HepG2 (cell line): ENCODE results near the gene CFAP46. TPM values are rescaled to one million over a fixed set of nuclear protein-coding genes. Genes with fewer than 3 reads are reported as not detected.
A peak's percentile ranks its signal among the peaks of the same experiment; 100 is the strongest.

Experiments
- ATAC-seq: fragments of 200-7000 bp; cut with Tn5 transposase; 3 replicates; pipeline ENCODE4 v1.9.1; 2020; ENCODE audit warnings: mild to moderate bottlenecking, moderate library complexity
- BruUV-seq: library from RNA; stranded (reverse); fragments of 400-500 nt; replicated peaks from 2 replicates; lab custom pipeline; 2021; lab: Mats Ljungman, UMichigan
- CTCF ChIA-PET: fragments of 300-600 bp; formaldehyde crosslinking; extraction: SDS; loops from one replicate; lab custom pipeline; 2021; ENCODE audit warnings: low total read pairs, inconsistent platforms, low intra/inter-chr PET ratio; lab: Yijun Ruan, JAX
- POLR2A ChIA-PET: fragments of 350-600 bp; sonication (Branson Sonifier 250); formaldehyde crosslinking; loops from one replicate; lab custom pipeline; 2020; ENCODE audit warnings: antibody characterized with exemption, inconsistent platforms; lab: Yijun Ruan, JAX
- DNase-seq: peaks from one replicate; pipeline ENCODE4 v3.0.0-alpha.2; 2015; ENCODE audit warnings: low spot score
- FAIRE-seq: peaks from 3 replicates; lab custom pipeline; 2011; peaks lifted over from hg19 to GRCh38; lab: Jason Lieb, UNC
- H2AFZ ChIP-seq: one replicate; pipeline ENCODE4 v1.6.1; 2011; ENCODE audit warnings: low read length, inconsistent platforms
- H3K27ac ChIP-seq: fragments of 300-600 bp; 3 replicates; pipeline ENCODE4 v1.8.0; 2011; ENCODE audit warnings: mixed run types, mild to moderate bottlenecking, mixed read lengths, low read length, inconsistent platforms; ENCODE audit not compliant: insufficient read depth; ENCODE audit errors: extremely low read length
- H3K27me3 ChIP-seq, 2 experiments: fragments of 200-600 bp in 1 of 2; 2 replicates in 1 of 2; 3 replicates in 1 of 2; pipeline versions ENCODE4 v1.6.0 to v1.8.0; 2011; ENCODE audit warnings: low read length in 2 of 2, mild to moderate bottlenecking in 2 of 2, moderate library complexity in 2 of 2, inconsistent platforms in 1 of 2; ENCODE audit not compliant: insufficient read depth in 2 of 2, control insufficient read depth in 1 of 2
- H3K36me3 ChIP-seq, 2 experiments: fragments of 200-600 bp in 1 of 2; replicated peaks in 1 of 2; 2 replicates in 1 of 2; 3 replicates in 1 of 2; pipeline versions ENCODE4 v1.5.1 to v1.8.0; 2011; ENCODE audit warnings: low read length in 2 of 2, inconsistent platforms in 1 of 2; ENCODE audit not compliant: insufficient read depth in 2 of 2, control insufficient read depth in 1 of 2
- H3K4me1 ChIP-seq: 2 replicates; pipeline ENCODE4 v1.5.1; 2012; ENCODE audit warnings: low read length, inconsistent platforms; ENCODE audit not compliant: insufficient read depth
- H3K4me2 ChIP-seq: 2 replicates; pipeline ENCODE4 v1.6.0; 2011; ENCODE audit warnings: low read depth, low read length, inconsistent platforms
- H3K4me3 ChIP-seq, 3 experiments: fragments of 200-600 bp in 1 of 3; sonication (generic), shearing (Covaris generic) in 1 of 3; replicated peaks in 1 of 3; 2 replicates each; pipeline ENCODE4 v1.5.1; 2011 to 2016; ENCODE audit warnings: low read length in 3 of 3, inconsistent platforms in 2 of 3, low read depth in 2 of 3, mild to moderate bottlenecking in 2 of 3, control low read depth in 1 of 3, mixed read lengths in 1 of 3; ENCODE audit not compliant: insufficient read depth in 1 of 3
- H3K79me2 ChIP-seq: one replicate; pipeline ENCODE4 v1.6.1; 2011; ENCODE audit warnings: low read length, inconsistent platforms; ENCODE audit not compliant: insufficient read depth
- H3K9ac ChIP-seq: 2 replicates; pipeline ENCODE4 v1.6.0; 2011; ENCODE audit warnings: mild to moderate bottlenecking, low read depth, low read length, inconsistent platforms; ENCODE audit not compliant: insufficient read depth
- H3K9me3 ChIP-seq: 2 replicates; pipeline ENCODE4 v1.5.1; 2012; ENCODE audit warnings: mild to moderate bottlenecking, low read length
- H4K20me1 ChIP-seq: 2 replicates; pipeline ENCODE4 v1.6.0; 2011; ENCODE audit warnings: inconsistent platforms, mild to moderate bottlenecking, low read length, moderate library complexity; ENCODE audit not compliant: insufficient read depth
- FOXO1 ChIP-seq: sonication (generic); formaldehyde crosslinking; IDR thresholded peaks from 2 replicates; pipeline ENCODE4 v1.4.0; 2020; ENCODE audit warnings: missing genetic modification reagents
- GABPA ChIP-seq, 2 experiments: IDR thresholded peaks; 2 replicates each; pipeline ENCODE4 v1.6.1; 2011 to 2016; ENCODE audit warnings: low read depth in 2 of 2, low read length in 1 of 2, missing biosample characterization in 1 of 2, missing genetic modification characterization in 1 of 2
- GABPB1 ChIP-seq: IDR thresholded peaks from 2 replicates; pipeline ENCODE4 v1.6.1; 2016; ENCODE audit warnings: mild to moderate bottlenecking, missing genetic modification reagents, moderate library complexity, missing compliant biosample characterization
- KMT2B ChIP-seq: IDR thresholded peaks from 2 replicates; pipeline ENCODE4 v1.6.1; 2016; ENCODE audit warnings: missing genetic modification reagents, missing compliant biosample characterization
- MIXL1 ChIP-seq: IDR thresholded peaks from 2 replicates; pipeline ENCODE4 v1.6.1; 2016
- NBN ChIP-seq: fragments of 450-650 bp; conservative IDR thresholded peaks from 2 replicates; pipeline ENCODE4 v1.6.1; 2017
- RARG ChIP-seq: sonication (generic); formaldehyde crosslinking; IDR thresholded peaks from 2 replicates; pipeline ENCODE4 v1.4.0; 2020; ENCODE audit warnings: low read depth, mild to moderate bottlenecking, missing genetic modification reagents
- SMYD3 ChIP-seq: sonication (generic); formaldehyde crosslinking; IDR thresholded peaks from 2 replicates; pipeline ENCODE4 v1.8.1; 2023; ENCODE audit warnings: mild to moderate bottlenecking, missing genetic modification reagents
- TAF1 ChIP-seq: sonication (generic); formaldehyde crosslinking; IDR thresholded peaks from 2 replicates; pipeline ENCODE4 v1.4.0; 2020; ENCODE audit warnings: missing genetic modification reagents
- ZNF382 ChIP-seq: sonication (generic); formaldehyde crosslinking; IDR thresholded peaks from 2 replicates; pipeline ENCODE4 v1.5.0; 2020; ENCODE audit warnings: missing genetic modification reagents, mild to moderate bottlenecking, borderline replicate concordance
- ZNF510 ChIP-seq: sonication (generic); formaldehyde crosslinking; IDR thresholded peaks from 2 replicates; pipeline ENCODE4 v1.4.0; 2020; ENCODE audit warnings: low read depth, mild to moderate bottlenecking, missing genetic modification reagents
- ZNF572 ChIP-seq: sonication (generic); formaldehyde crosslinking; IDR thresholded peaks from 2 replicates; pipeline ENCODE4 v1.5.1; 2020; ENCODE audit warnings: mild to moderate bottlenecking, missing genetic modification reagents
- ZNF589 ChIP-seq: sonication (generic); formaldehyde crosslinking; conservative IDR thresholded peaks from 2 replicates; pipeline ENCODE4 v1.8.0; 2022; ENCODE audit warnings: mild to moderate bottlenecking, moderate library complexity, missing genetic modification reagents
- ZNF761 ChIP-seq: sonication (generic); formaldehyde crosslinking; conservative IDR thresholded peaks from 2 replicates; pipeline ENCODE4 v1.4.0; 2020; ENCODE audit warnings: mild to moderate bottlenecking, missing genetic modification reagents
- ZNF788 ChIP-seq: sonication (generic); formaldehyde crosslinking; IDR thresholded peaks from 2 replicates; pipeline ENCODE4 v1.5.0; 2020; ENCODE audit warnings: mild to moderate bottlenecking, missing genetic modification reagents, borderline replicate concordance
- WGBS: methylation state at CpG from one replicate; pipeline ENCODE4 v1.1.6; 2017; ENCODE audit warnings: low lambda C conversion rate; 5-methylcytosine and 5-hydroxymethylcytosine counted together
- in situ Hi-C: cut with HindIII; loops from 2 replicates; pipeline ENCODE4 v1.10.0; 2017; ENCODE audit warnings: low pct_unique_long_range_greater_than_20kb; ENCODE audit not compliant: extremely low pct_ligation_motif_present
- intact Hi-C: fragments of 100-400 bp; cut with micrococcal nuclease; formaldehyde crosslinking; loops from one replicate; pipeline ENCODE4 v1.10.0; 2022; ENCODE audit not compliant: unreplicated experiment
- polyA plus RNA-seq, 8 experiments: library from polyadenylated mRNA; depleted of rRNA in 3 of 8; stranded (reverse) in 7 of 8; unstranded in 1 of 8; fragments of >200 nt; fragmentation: Illumina TruSeq in 4 of 8; extraction: Trizol in 4 of 8; gene quantifications; 2 replicates each; pipeline versions ENCODE4 v1.2.1 to v1.2.3, GENCODE V29; 2011 to 2016; ENCODE audit warnings: low read depth in 4 of 8, missing spikeins in 1 of 8, mixed read lengths in 1 of 8; ENCODE audit not compliant: insufficient read depth in 1 of 8
- total RNA-seq, 5 experiments: library from RNA; depleted of rRNA; stranded (reverse); fragments of >200 nt; fragmentation: Illumina TruSeq; extraction: Trizol; gene quantifications; 2 replicates each; pipeline ENCODE4 v1.2.3, GENCODE V29; 2016; ENCODE audit warnings: low read depth in 1 of 5
- TF ChIP-seq, protein P1 (sequence below): IDR thresholded peaks from 2 replicates; pipeline ENCODE4 v1.4.0; 2020; ENCODE audit warnings: mild to moderate bottlenecking, missing genetic modification reagents

CFAP46 gene
- total and polyA plus RNA-seq, 2 of the 13 experiments (the other 11 are each of a cell fraction or from before 2014, with no cell fraction given): 0.24 to 0.84 TPM

DNA sequence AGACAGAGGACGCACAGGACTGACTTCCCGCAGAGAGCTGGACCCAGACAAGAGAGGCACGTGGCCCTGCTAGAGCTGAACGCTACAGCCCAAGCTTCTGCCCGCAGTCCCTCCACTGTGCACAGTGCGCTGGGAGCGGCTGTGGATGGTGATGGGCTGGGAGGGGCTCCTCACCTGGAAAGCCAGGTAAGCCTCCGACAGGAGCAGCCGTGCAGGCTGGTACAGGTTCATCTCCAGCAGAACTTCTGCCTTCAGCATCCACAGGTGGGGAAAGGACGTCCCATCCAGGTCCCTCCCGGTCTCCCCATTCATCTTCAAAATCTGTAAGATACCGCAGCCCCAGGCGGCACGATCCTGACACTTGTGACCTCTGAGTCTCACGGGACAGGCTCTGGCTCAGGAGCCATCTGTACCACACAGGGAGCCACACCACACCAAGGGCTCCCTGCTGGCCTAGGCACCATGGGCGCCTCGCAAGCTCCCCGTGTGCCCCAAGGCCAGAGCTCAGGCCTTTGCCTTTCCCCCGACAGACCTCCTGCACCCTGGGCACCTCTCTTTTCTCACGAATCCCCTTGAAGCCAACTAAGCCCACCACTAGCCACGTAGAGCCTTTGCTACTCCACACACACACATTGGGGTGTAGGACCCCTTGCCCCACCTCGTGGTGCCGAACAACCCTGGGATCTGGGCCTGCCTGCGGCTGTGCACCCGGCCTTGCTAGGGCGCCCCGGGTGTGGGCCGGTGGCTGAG is 76.3 kb downstream of the CFAP46 start:
- peaks cover 3 to 20% of the 10 kb centered on the region in 2 experiments; a peak in 3 of 5 replicates for H3K27me3 ChIP-seq
- intact Hi-C loops (no loop called here), in situ Hi-C loops (no loop called here)
- ATAC-seq: no peak
- no peaks in the 10 kb centered on the region for H3K79me2 ChIP-seq
- no peaks in the 10 kb centered on the region for H3K36me3 ChIP-seq
- no peaks in the 10 kb centered on the region for H3K9me3 ChIP-seq
- POLR2A ChIA-PET: no interaction called here
- no peak overlapping the region for H3K9ac ChIP-seq
- 52% methylated on average over 15 of the region's 28 CpGs for WGBS
- H3K4me3 ChIP-seq: no peak overlapping the region
- H3K4me2 ChIP-seq: no peak overlapping the region
- no peak for FAIRE-seq
- H2AFZ ChIP-seq: no peak overlapping the region
- no TSS peak for BruUV-seq
- DNase-seq: no peak
- H3K4me1 ChIP-seq: peaks cover 12% of the 10 kb centered on the region
- CTCF ChIA-PET: no interaction called here
- no peaks in the 10 kb centered on the region for H4K20me1 ChIP-seq
- H3K27ac ChIP-seq: no peak overlapping the region
- TF ChIP-seq KMT2B (CRISPR knock-in tag): no peak

DNA sequence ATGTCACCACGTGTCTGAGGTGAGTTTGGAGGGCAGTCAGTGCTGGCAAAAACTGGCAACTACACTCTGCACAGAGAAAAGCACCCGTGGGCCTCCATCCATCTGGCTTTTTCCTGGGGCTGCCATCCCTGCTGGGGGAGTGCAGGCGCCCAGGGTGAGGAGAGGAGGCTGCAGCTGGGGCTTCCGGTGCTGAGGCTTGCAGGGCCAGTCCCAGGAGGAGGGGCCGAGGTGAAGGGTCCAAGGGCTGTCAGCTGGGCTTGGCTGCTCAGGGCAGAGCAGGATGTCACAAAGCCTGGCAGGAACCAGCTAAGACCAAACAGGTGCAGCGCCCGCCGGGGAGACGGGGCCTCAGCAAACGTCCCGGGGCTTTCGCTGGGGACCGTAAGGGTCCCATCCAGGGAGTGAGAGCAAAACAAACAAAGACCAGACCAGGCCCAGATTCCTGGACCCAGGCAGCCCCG is 77.2 kb downstream of the CFAP46 start:
- no peak overlapping the region for H3K27ac ChIP-seq
- peaks cover 12% of the 10 kb centered on the region for H3K4me1 ChIP-seq
- ChIA-PET POLR2A (no interaction called here), CTCF (no interaction called here)
- H3K4me3 ChIP-seq: no peak overlapping the region
- no peak for DNase-seq
- intact Hi-C loops: no loop called here
- in situ Hi-C loops: no loop called here
- BruUV-seq: no TSS peak
- no peaks in the 10 kb centered on the region for H4K20me1 ChIP-seq
- H3K4me2 ChIP-seq: no peak overlapping the region
- WGBS: 28% methylated on average over 10 of the region's 14 CpGs
- no peak for FAIRE-seq
- H3K9ac ChIP-seq: no peak overlapping the region
- H3K36me3 ChIP-seq: no peaks in the 10 kb centered on the region
- peak; percentile 70 for ATAC-seq
- no peak overlapping the region for H2AFZ ChIP-seq
- no peaks in the 10 kb centered on the region for H3K9me3 ChIP-seq
- H3K27me3 ChIP-seq: peaks cover 5 to 22% of the 10 kb centered on the region in 2 experiments; a peak in 3 of 5 replicates
- H3K79me2 ChIP-seq: no peaks in the 10 kb centered on the region
- TF ChIP-seq, protein P1, sequence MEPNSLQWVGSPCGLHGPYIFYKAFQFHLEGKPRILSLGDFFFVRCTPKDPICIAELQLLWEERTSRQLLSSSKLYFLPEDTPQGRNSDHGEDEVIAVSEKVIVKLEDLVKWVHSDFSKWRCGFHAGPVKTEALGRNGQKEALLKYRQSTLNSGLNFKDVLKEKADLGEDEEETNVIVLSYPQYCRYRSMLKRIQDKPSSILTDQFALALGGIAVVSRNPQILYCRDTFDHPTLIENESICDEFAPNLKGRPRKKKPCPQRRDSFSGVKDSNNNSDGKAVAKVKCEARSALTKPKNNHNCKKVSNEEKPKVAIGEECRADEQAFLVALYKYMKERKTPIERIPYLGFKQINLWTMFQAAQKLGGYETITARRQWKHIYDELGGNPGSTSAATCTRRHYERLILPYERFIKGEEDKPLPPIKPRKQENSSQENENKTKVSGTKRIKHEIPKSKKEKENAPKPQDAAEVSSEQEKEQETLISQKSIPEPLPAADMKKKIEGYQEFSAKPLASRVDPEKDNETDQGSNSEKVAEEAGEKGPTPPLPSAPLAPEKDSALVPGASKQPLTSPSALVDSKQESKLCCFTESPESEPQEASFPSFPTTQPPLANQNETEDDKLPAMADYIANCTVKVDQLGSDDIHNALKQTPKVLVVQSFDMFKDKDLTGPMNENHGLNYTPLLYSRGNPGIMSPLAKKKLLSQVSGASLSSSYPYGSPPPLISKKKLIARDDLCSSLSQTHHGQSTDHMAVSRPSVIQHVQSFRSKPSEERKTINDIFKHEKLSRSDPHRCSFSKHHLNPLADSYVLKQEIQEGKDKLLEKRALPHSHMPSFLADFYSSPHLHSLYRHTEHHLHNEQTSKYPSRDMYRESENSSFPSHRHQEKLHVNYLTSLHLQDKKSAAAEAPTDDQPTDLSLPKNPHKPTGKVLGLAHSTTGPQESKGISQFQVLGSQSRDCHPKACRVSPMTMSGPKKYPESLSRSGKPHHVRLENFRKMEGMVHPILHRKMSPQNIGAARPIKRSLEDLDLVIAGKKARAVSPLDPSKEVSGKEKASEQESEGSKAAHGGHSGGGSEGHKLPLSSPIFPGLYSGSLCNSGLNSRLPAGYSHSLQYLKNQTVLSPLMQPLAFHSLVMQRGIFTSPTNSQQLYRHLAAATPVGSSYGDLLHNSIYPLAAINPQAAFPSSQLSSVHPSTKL (CRISPR knock-in tag): no peak
- TF ChIP-seq RARG: no peak
- no peak for TF ChIP-seq GABPA (IDR thresholded peaks at IDR 0.05; ENCODE audit: low read depth, low read length)
- TF ChIP-seq GABPA (CRISPR knock-in tag; IDR thresholded peaks at IDR 0.05; ENCODE audit: low read depth): peak; percentile 48
- no peak for TF ChIP-seq ZNF572
- TF ChIP-seq ZNF788 (CRISPR knock-in tag): no peak
- TF ChIP-seq SMYD3 (CRISPR knock-in tag): no peak
- TF ChIP-seq ZNF589 (CRISPR knock-in tag): no peak
- no peak for TF ChIP-seq ZNF382 (CRISPR knock-in tag)
- no peak for TF ChIP-seq NBN
- TF ChIP-seq ZNF761 (CRISPR knock-in tag): no peak
- peak; percentile 19; the same call in 1 of the 2 replicates for TF ChIP-seq GABPB1 (CRISPR knock-in tag)
- no peak for TF ChIP-seq MIXL1 (CRISPR knock-in tag)
- no peak for TF ChIP-seq ZNF510 (CRISPR knock-in tag)
- TF ChIP-seq TAF1: no peak
- TF ChIP-seq FOXO1 (CRISPR knock-in tag): no peak
